ENCODE measurements around the gene GGA1.
"Not testable (repeated sequence)": the region's sequence is repeated elsewhere in the genome, so short reads cannot be mapped to it uniquely, and the experiment has no call there.

Gene GGA1

GRCh38 chr22:37609240-37610152 lies 862 bp downstream of the GGA1 start:
- no peak for DNase-seq (ENCODE audit: low spot score)

GRCh38 chr22:37610153-37610475 lies 1.5 kb downstream of the GGA1 start:
- DNase-seq (ENCODE audit: low spot score) = not testable (repeated sequence)

GRCh38 chr22:37610480-37611129 lies 2.0 kb downstream of the GGA1 start:
- DNase-seq (ENCODE audit: low spot score) = no peak

- DNase-seq (ENCODE audit: low spot score) = no peak
Measured at GRCh38 chr22:37611207-37611606, 2.6 kb downstream of the GGA1 start.

- DNase-seq (ENCODE audit: low spot score) = no peak
Measured at GRCh38 chr22:37616201-37617083, 7.8 kb downstream of the GGA1 start.

GRCh38 chr22:37617431-37617830 lies 8.8 kb downstream of the GGA1 start:
- DNase-seq (ENCODE audit: low spot score) = no peak

- no peak for DNase-seq (ENCODE audit: low spot score)
Measured at GRCh38 chr22:37618072-37618656, 9.5 kb downstream of the GGA1 start.

- peak; percentile 88 for DNase-seq (ENCODE audit: low spot score)
Measured at GRCh38 chr22:37618674-37619073, 10.0 kb downstream of the GGA1 start.

- DNase-seq (ENCODE audit: low spot score) = no peak
Measured at GRCh38 chr22:37619991-37620390, 11.4 kb downstream of the GGA1 start.

GRCh38 chr22:37621352-37621860 lies 12.8 kb downstream of the GGA1 start:
- no peak for DNase-seq (ENCODE audit: low spot score)

- DNase-seq (ENCODE audit: low spot score) = peak; percentile 63
Measured at GRCh38 chr22:37623075-37624016, 14.7 kb downstream of the GGA1 start.

GRCh38 chr22:37624017-37624365 lies 15.4 kb downstream of the GGA1 start:
- no peak for DNase-seq (ENCODE audit: low spot score)

GRCh38 chr22:37624876-37625275 lies 16.2 kb downstream of the GGA1 start:
- no peak for DNase-seq (ENCODE audit: low spot score)

- DNase-seq (ENCODE audit: low spot score) = no peak
Measured at GRCh38 chr22:37625737-37626136, 17.1 kb downstream of the GGA1 start.

GRCh38 chr22:37626144-37626543 lies 17.5 kb downstream of the GGA1 start:
- DNase-seq (ENCODE audit: low spot score) = no peak

GRCh38 chr22:37626556-37627075 lies 18.0 kb downstream of the GGA1 start:
- no peak for DNase-seq (ENCODE audit: low spot score)

GRCh38 chr22:37627121-37627520 lies 18.5 kb downstream of the GGA1 start:
- DNase-seq (ENCODE audit: low spot score) = no peak

- no peak for DNase-seq (ENCODE audit: low spot score)
Measured at GRCh38 chr22:37627545-37627944, 18.9 kb downstream of the GGA1 start.

- DNase-seq (ENCODE audit: low spot score) = no peak
Measured at GRCh38 chr22:37628830-37629229, 20.2 kb downstream of the GGA1 start.

- no peak for DNase-seq (ENCODE audit: low spot score)
Measured at GRCh38 chr22:37629928-37630327, 21.3 kb downstream of the GGA1 start.
